Esophagus muscularis mucosa (tissue), 4 donors: ENCODE results near the gene ADAMTSL5. TPM values are rescaled to one million over a fixed set of nuclear protein-coding genes. Genes with fewer than 3 reads are reported as not detected.

ENCODE experiments used
- DNase-seq: peaks from one replicate; pipeline ENCODE4 v3.0.0-alpha.2; 2017; ENCODE audit errors: extremely low spot score
- H3K27ac ChIP-seq, 4 donors: fragments of 200-600 bp; sonication (generic); replicated peaks in 1 of 4; 1 replicate in 3 of 4; 2 replicates in 1 of 4; pipeline ENCODE4 v1.5.1; 2016 to 2019; ENCODE audit warnings: mild to moderate bottlenecking in 1 of 4
- H3K27me3 ChIP-seq, 4 donors: fragments of 200-600 bp; sonication (generic); one replicate each; pipeline versions ENCODE4 v1.5.1 to v1.6.0; 2016 to 2019
- H3K36me3 ChIP-seq, 4 donors: fragments of 200-600 bp; sonication (generic); one replicate each; pipeline ENCODE4 v1.5.1; 2016 to 2019
- H3K4me1 ChIP-seq, 4 donors: fragments of 200-600 bp; sonication (generic); one replicate each; pipeline ENCODE4 v1.5.1; 2016 to 2019
- H3K4me3 ChIP-seq, 4 donors: fragments of 200-600 bp; sonication (generic); 1 replicate in 2 of 4; 2 replicates in 2 of 4; pipeline ENCODE4 v1.5.1; 2016 to 2019; ENCODE audit warnings: mild to moderate bottlenecking in 4 of 4, moderate library complexity in 1 of 4
- H3K9me3 ChIP-seq, 4 donors: fragments of 200-600 bp; sonication (generic); 1 replicate in 3 of 4; 2 replicates in 1 of 4; pipeline ENCODE4 v1.5.1; 2016 to 2019
- CTCF ChIP-seq, 3 experiments: fragments of 200-600 bp in 2 of 3; fragments of 450-650 bp in 1 of 3; sonication (generic) in 2 of 3; IDR thresholded peaks; one replicate each; pipeline ENCODE4 v1.5.1; 2017 to 2019; ENCODE audit warnings: antibody characterized with exemption in 3 of 3, mild to moderate bottlenecking in 2 of 3, moderate library complexity in 1 of 3
- EP300 ChIP-seq: sonication (generic); formaldehyde crosslinking; IDR thresholded peaks from one replicate; pipeline ENCODE4 v1.6.1; 2017; ENCODE audit warnings: antibody characterized with exemption
- POLR2A ChIP-seq: fragments of 450-650 bp; IDR thresholded peaks from one replicate; pipeline ENCODE4 v1.6.1; 2017; ENCODE audit warnings: antibody characterized with exemption, moderate library complexity, mild to moderate bottlenecking, low read depth
- POLR2AphosphoS5 ChIP-seq, 2 donors: sonication (generic); formaldehyde crosslinking; IDR thresholded peaks; one replicate each; pipeline ENCODE4 v1.6.1; 2017; ENCODE audit warnings: antibody characterized with exemption in 2 of 2
- WGBS: methylation state at CpG from one replicate; pipeline ENCODE4 v1.1.5; 2018; 5-methylcytosine and 5-hydroxymethylcytosine counted together
- intact Hi-C: fragments of 100-400 bp; cut with DNase I; formaldehyde crosslinking; loops from one replicate; pipeline ENCODE4 v1.15.1; 2023
- total RNA-seq, 4 donors: library from RNA; depleted of rRNA; stranded (reverse); fragments of >200 nt; gene quantifications; one replicate each; pipeline versions ENCODE4 v1.1.0 to v1.2.1, GENCODE V29; 2016

ADAMTSL5 gene
- total RNA-seq, 4 donors from 2014 or later, result 3.9 to 5.9 (median 4.7) TPM

DNA sequence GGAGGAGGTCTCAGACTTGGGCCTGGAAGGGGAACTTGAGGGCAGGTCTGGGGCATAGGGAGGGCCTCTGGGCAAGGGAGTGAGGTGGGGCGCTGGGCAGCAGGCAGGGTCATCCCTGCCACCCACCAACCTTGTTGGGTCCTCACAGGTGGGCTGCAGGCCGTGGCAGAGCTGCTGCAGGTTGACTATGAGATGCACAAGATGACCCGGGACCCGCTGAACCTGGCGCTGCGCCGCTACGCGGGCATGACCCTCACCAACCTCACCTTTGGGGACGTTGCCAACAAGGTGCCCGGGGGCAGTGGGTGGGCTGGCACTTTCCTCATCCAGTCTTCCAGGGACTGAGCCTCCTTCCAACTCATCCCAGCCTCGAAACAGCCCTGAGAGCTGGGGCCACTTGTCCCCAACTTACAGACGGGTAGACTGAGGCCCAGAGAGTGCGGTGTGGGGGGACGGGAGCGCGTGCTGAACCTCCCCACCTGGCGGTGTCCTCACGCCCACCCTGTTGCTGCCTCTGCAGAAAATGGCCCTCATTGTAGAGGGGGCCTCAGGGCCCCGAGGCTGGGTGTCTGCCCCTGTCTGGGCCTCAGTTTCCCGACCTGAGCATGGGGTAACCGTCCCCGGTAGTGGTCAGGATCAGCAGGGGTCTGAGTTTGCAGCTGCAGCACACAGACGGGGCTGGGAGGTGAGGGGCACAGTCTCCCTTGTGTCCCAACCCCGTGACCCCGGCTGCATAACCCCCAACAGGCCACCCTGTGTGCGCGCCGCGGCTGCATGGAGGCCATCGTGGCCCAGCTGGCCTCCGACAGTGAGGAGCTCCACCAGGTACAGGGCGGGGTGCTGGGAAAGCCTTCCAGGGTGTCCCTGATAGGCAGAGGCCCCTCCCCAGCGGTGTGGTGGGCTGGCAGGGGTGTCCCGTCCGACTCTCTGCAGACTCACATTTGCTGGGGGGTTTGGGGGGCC, 52.5 kb downstream of the ADAMTSL5 start:
- no peak overlapping the region for H3K27ac ChIP-seq

GRCh38 chr19:1459479-1459878, 53.3 kb downstream of the ADAMTSL5 start:
- Histone ChIP-seq H3K9me3 (no peaks in the 10 kb centered on the region), H3K27ac (no peak overlapping the region), H3K4me1 (peaks cover 6 to 26% (median 21%) of the 10 kb centered on the region in 4 donors), H3K36me3 (peaks cover 0 to 22% (median 17%) of the 10 kb centered on the region in 4 donors), H3K27me3 (peaks cover 0 to 53% (median 34%) of the 10 kb centered on the region in 4 donors), H3K4me3 (no peak overlapping the region)
- 88% methylated on average over 9 of the region's 9 CpGs for WGBS
- DNase-seq, result no peak
- TF ChIP-seq EP300, result no peak
- no peak for TF ChIP-seq POLR2A
- no peak for TF ChIP-seq CTCF (IDR thresholded peaks at IDR 0.05)
- TF ChIP-seq POLR2AphosphoS5 (IDR thresholded peaks at IDR 0.05), result no peak
- intact Hi-C loops, result no loop called here

More for the DNA sequence above, 52.5 kb downstream of the ADAMTSL5 start:
- 92% methylated on average over 32 of the region's 36 CpGs for WGBS
- no peak for DNase-seq
- Histone ChIP-seq H3K36me3 (peaks cover 0 to 22% (median 17%) of the 10 kb centered on the region in 4 donors), H3K9me3 (no peaks in the 10 kb centered on the region), H3K4me1 (peaks cover 2 to 23% (median 18%) of the 10 kb centered on the region in 4 donors), H3K27me3 (peaks cover 0 to 53% (median 26%) of the 10 kb centered on the region in 4 donors), H3K4me3 (no peak overlapping the region)
- TF ChIP-seq POLR2A (no peak), EP300 (no peak), POLR2AphosphoS5 (IDR thresholded peaks at IDR 0.05) (no peak), CTCF (IDR thresholded peaks at IDR 0.05) (no peak)
- intact Hi-C loops, result no loop called here

GRCh38 chr19:1457892-1458291, 54.9 kb downstream of the ADAMTSL5 start:
- 87% methylated on average over 13 of the region's 16 CpGs for WGBS
- intact Hi-C loops, result no loop called here
- no peak overlapping the region for H3K27ac ChIP-seq
- no peak overlapping the region for H3K4me3 ChIP-seq
- peaks cover 0 to 22% (median 17%) of the 10 kb centered on the region in 4 donors for H3K36me3 ChIP-seq
- no peak for DNase-seq
- TF ChIP-seq EP300 (no peak), POLR2A (no peak), POLR2AphosphoS5 (IDR thresholded peaks at IDR 0.05) (no peak), CTCF (IDR thresholded peaks at IDR 0.05) (no peak)
- peaks cover 0 to 58% (median 47%) of the 10 kb centered on the region in 4 donors for H3K27me3 ChIP-seq
- H3K9me3 ChIP-seq, result no peaks in the 10 kb centered on the region
- peaks cover 8 to 39% (median 33%) of the 10 kb centered on the region in 4 donors for H3K4me1 ChIP-seq

- peaks cover 0 to 22% (median 17%) of the 10 kb centered on the region in 4 donors for H3K36me3 ChIP-seq
- no peak for DNase-seq
- H3K27me3 ChIP-seq, result peaks cover 0 to 63% (median 54%) of the 10 kb centered on the region in 4 donors
- 25% methylated on average over 36 of the region's 48 CpGs for WGBS
- intact Hi-C loops, result no loop called here
- H3K27ac ChIP-seq, result no peak overlapping the region
- H3K4me1 ChIP-seq, result peaks cover 8 to 46% (median 39%) of the 10 kb centered on the region in 4 donors
- no peaks in the 10 kb centered on the region for H3K9me3 ChIP-seq
- TF ChIP-seq POLR2AphosphoS5 (IDR thresholded peaks at IDR 0.05) (no peak), POLR2A (no peak), CTCF (IDR thresholded peaks at IDR 0.05) (no peak), EP300 (no peak)
- H3K4me3 ChIP-seq, result no peak overlapping the region
Observed at GRCh38 chr19:1457031-1457739, 55.6 kb downstream of the ADAMTSL5 start.
